ENCODE measurements around the gene HSPH1.

The HSPH1 gene

GRCh38 chr13:31199527-31199848 is 37.8 kb upstream of the HSPH1 start:
- Histone ChIP-seq H3K4me1 (ENCODE audit: control insufficient read depth in 2 of 2, insufficient read depth in 2 of 2, low read length in 2 of 2) (peaks cover 4 to 10% of the 10 kb centered on the region in 2 donors), H3K27me3 (ENCODE audit: control insufficient read depth in 2 of 2, insufficient read depth in 2 of 2, low read length in 2 of 2) (no peaks in the 10 kb centered on the region), H3K27ac (ENCODE audit: low read depth in 2 of 2, low read length in 2 of 2) (peak overlapping the region; percentile 93), H3K9me3 (ENCODE audit: control insufficient read depth in 2 of 2, low read length in 2 of 2) (no peaks in the 10 kb centered on the region), H3K4me3 (ENCODE audit: low read length in 2 of 2) (peak overlapping the region; percentile 79 to 86), H3K36me3 (ENCODE audit: control insufficient read depth in 2 of 2, insufficient read depth in 2 of 2, low read length in 2 of 2) (no peaks in the 10 kb centered on the region), H3K9ac (ENCODE audit: low read depth in 1 of 2, low read length in 2 of 2) (peak overlapping the region; percentile 26 to 86)

GRCh38 chr13:31198519-31198918 is 36.8 kb upstream of the HSPH1 start:
- Histone ChIP-seq H3K9me3 (ENCODE audit: control insufficient read depth in 2 of 2, low read length in 2 of 2) (no peaks in the 10 kb centered on the region), H3K4me1 (ENCODE audit: control insufficient read depth in 2 of 2, insufficient read depth in 2 of 2, low read length in 2 of 2) (peaks cover 4 to 10% of the 10 kb centered on the region in 2 donors), H3K27ac (ENCODE audit: low read depth in 2 of 2, low read length in 2 of 2) (no peak overlapping the region), H3K36me3 (ENCODE audit: control insufficient read depth in 2 of 2, insufficient read depth in 2 of 2, low read length in 2 of 2) (no peaks in the 10 kb centered on the region), H3K9ac (ENCODE audit: low read depth in 1 of 2, low read length in 2 of 2) (no peak overlapping the region), H3K27me3 (ENCODE audit: control insufficient read depth in 2 of 2, insufficient read depth in 2 of 2, low read length in 2 of 2) (no peaks in the 10 kb centered on the region), H3K4me3 (ENCODE audit: low read length in 2 of 2) (no peak overlapping the region)

GRCh38 chr13:31196992-31197391 is 35.3 kb upstream of the HSPH1 start:
- no peaks in the 10 kb centered on the region for H3K27me3 ChIP-seq (ENCODE audit: control insufficient read depth in 2 of 2, insufficient read depth in 2 of 2, low read length in 2 of 2)
- no peaks in the 10 kb centered on the region for H3K36me3 ChIP-seq (ENCODE audit: control insufficient read depth in 2 of 2, insufficient read depth in 2 of 2, low read length in 2 of 2)
- peaks cover 4 to 10% of the 10 kb centered on the region in 2 donors for H3K4me1 ChIP-seq (ENCODE audit: control insufficient read depth in 2 of 2, insufficient read depth in 2 of 2, low read length in 2 of 2)
- H3K9ac ChIP-seq (ENCODE audit: low read depth in 1 of 2, low read length in 2 of 2) = no peak overlapping the region
- H3K27ac ChIP-seq (ENCODE audit: low read depth in 2 of 2, low read length in 2 of 2) = no peak overlapping the region
- H3K9me3 ChIP-seq (ENCODE audit: control insufficient read depth in 2 of 2, low read length in 2 of 2) = no peaks in the 10 kb centered on the region
- H3K4me3 ChIP-seq (ENCODE audit: low read length in 2 of 2) = no peak overlapping the region

- H3K36me3 ChIP-seq (ENCODE audit: control insufficient read depth in 2 of 2, insufficient read depth in 2 of 2, low read length in 2 of 2) = no peaks in the 10 kb centered on the region
- H3K27ac ChIP-seq (ENCODE audit: low read depth in 2 of 2, low read length in 2 of 2) = no peak overlapping the region
- H3K9ac ChIP-seq (ENCODE audit: low read depth in 1 of 2, low read length in 2 of 2) = no peak overlapping the region
- H3K27me3 ChIP-seq (ENCODE audit: control insufficient read depth in 2 of 2, insufficient read depth in 2 of 2, low read length in 2 of 2) = no peaks in the 10 kb centered on the region
- H3K4me3 ChIP-seq (ENCODE audit: low read length in 2 of 2) = no peak overlapping the region
- H3K9me3 ChIP-seq (ENCODE audit: control insufficient read depth in 2 of 2, low read length in 2 of 2) = no peaks in the 10 kb centered on the region
- H3K4me1 ChIP-seq (ENCODE audit: control insufficient read depth in 2 of 2, insufficient read depth in 2 of 2, low read length in 2 of 2) = peaks cover 0 to 4% of the 10 kb centered on the region in 2 donors
Measured at GRCh38 chr13:31195616-31196015, 33.9 kb upstream of the HSPH1 start.

GRCh38 chr13:31192306-31192705 is 30.6 kb upstream of the HSPH1 start:
- no peaks in the 10 kb centered on the region for H3K9me3 ChIP-seq (ENCODE audit: control insufficient read depth in 2 of 2, low read length in 2 of 2)
- no peaks in the 10 kb centered on the region for H3K27me3 ChIP-seq (ENCODE audit: control insufficient read depth in 2 of 2, insufficient read depth in 2 of 2, low read length in 2 of 2)
- no peaks in the 10 kb centered on the region for H3K36me3 ChIP-seq (ENCODE audit: control insufficient read depth in 2 of 2, insufficient read depth in 2 of 2, low read length in 2 of 2)
- no peaks in the 10 kb centered on the region for H3K4me1 ChIP-seq (ENCODE audit: control insufficient read depth in 2 of 2, insufficient read depth in 2 of 2, low read length in 2 of 2)
- no peak overlapping the region for H3K27ac ChIP-seq (ENCODE audit: low read depth in 2 of 2, low read length in 2 of 2)
- H3K4me3 ChIP-seq (ENCODE audit: low read length in 2 of 2) = no peak overlapping the region
- H3K9ac ChIP-seq (ENCODE audit: low read depth in 1 of 2, low read length in 2 of 2) = no peak overlapping the region

- Histone ChIP-seq H3K4me1 (ENCODE audit: control insufficient read depth in 2 of 2, insufficient read depth in 2 of 2, low read length in 2 of 2) (no peaks in the 10 kb centered on the region), H3K27me3 (ENCODE audit: control insufficient read depth in 2 of 2, insufficient read depth in 2 of 2, low read length in 2 of 2) (no peaks in the 10 kb centered on the region), H3K9me3 (ENCODE audit: control insufficient read depth in 2 of 2, low read length in 2 of 2) (no peaks in the 10 kb centered on the region), H3K9ac (ENCODE audit: low read depth in 1 of 2, low read length in 2 of 2) (no peak overlapping the region), H3K4me3 (ENCODE audit: low read length in 2 of 2) (no peak overlapping the region), H3K27ac (ENCODE audit: low read depth in 2 of 2, low read length in 2 of 2) (no peak overlapping the region), H3K36me3 (ENCODE audit: control insufficient read depth in 2 of 2, insufficient read depth in 2 of 2, low read length in 2 of 2) (no peaks in the 10 kb centered on the region)
Measured at GRCh38 chr13:31191748-31192147, 30.0 kb upstream of the HSPH1 start.

GRCh38 chr13:31184981-31185645 is 23.4 kb upstream of the HSPH1 start:
- Histone ChIP-seq H3K27ac (ENCODE audit: low read depth in 2 of 2, low read length in 2 of 2) (no peak overlapping the region), H3K4me3 (ENCODE audit: low read length in 2 of 2) (no peak overlapping the region), H3K4me1 (ENCODE audit: control insufficient read depth in 2 of 2, insufficient read depth in 2 of 2, low read length in 2 of 2) (no peaks in the 10 kb centered on the region), H3K36me3 (ENCODE audit: control insufficient read depth in 2 of 2, insufficient read depth in 2 of 2, low read length in 2 of 2) (no peaks in the 10 kb centered on the region), H3K9ac (ENCODE audit: low read depth in 1 of 2, low read length in 2 of 2) (no peak overlapping the region), H3K27me3 (ENCODE audit: control insufficient read depth in 2 of 2, insufficient read depth in 2 of 2, low read length in 2 of 2) (no peaks in the 10 kb centered on the region), H3K9me3 (ENCODE audit: control insufficient read depth in 2 of 2, low read length in 2 of 2) (no peaks in the 10 kb centered on the region)

GRCh38 chr13:31184451-31184850 is 22.7 kb upstream of the HSPH1 start:
- H3K9me3 ChIP-seq (ENCODE audit: control insufficient read depth in 2 of 2, low read length in 2 of 2) = no peaks in the 10 kb centered on the region
- no peak overlapping the region for H3K27ac ChIP-seq (ENCODE audit: low read depth in 2 of 2, low read length in 2 of 2)
- H3K9ac ChIP-seq (ENCODE audit: low read depth in 1 of 2, low read length in 2 of 2) = no peak overlapping the region
- H3K36me3 ChIP-seq (ENCODE audit: control insufficient read depth in 2 of 2, insufficient read depth in 2 of 2, low read length in 2 of 2) = no peaks in the 10 kb centered on the region
- H3K4me1 ChIP-seq (ENCODE audit: control insufficient read depth in 2 of 2, insufficient read depth in 2 of 2, low read length in 2 of 2) = no peaks in the 10 kb centered on the region
- H3K27me3 ChIP-seq (ENCODE audit: control insufficient read depth in 2 of 2, insufficient read depth in 2 of 2, low read length in 2 of 2) = no peaks in the 10 kb centered on the region
- H3K4me3 ChIP-seq (ENCODE audit: low read length in 2 of 2) = no peak overlapping the region

GRCh38 chr13:31182987-31183386 is 21.3 kb upstream of the HSPH1 start:
- Histone ChIP-seq H3K27me3 (ENCODE audit: control insufficient read depth in 2 of 2, insufficient read depth in 2 of 2, low read length in 2 of 2) (no peaks in the 10 kb centered on the region), H3K36me3 (ENCODE audit: control insufficient read depth in 2 of 2, insufficient read depth in 2 of 2, low read length in 2 of 2) (no peaks in the 10 kb centered on the region), H3K4me1 (ENCODE audit: control insufficient read depth in 2 of 2, insufficient read depth in 2 of 2, low read length in 2 of 2) (no peaks in the 10 kb centered on the region), H3K9me3 (ENCODE audit: control insufficient read depth in 2 of 2, low read length in 2 of 2) (no peaks in the 10 kb centered on the region), H3K4me3 (ENCODE audit: low read length in 2 of 2) (no peak overlapping the region), H3K27ac (ENCODE audit: low read depth in 2 of 2, low read length in 2 of 2) (no peak overlapping the region), H3K9ac (ENCODE audit: low read depth in 1 of 2, low read length in 2 of 2) (no peak overlapping the region)

GRCh38 chr13:31179754-31180153 is 18.1 kb upstream of the HSPH1 start:
- Histone ChIP-seq H3K9me3 (ENCODE audit: control insufficient read depth in 2 of 2, low read length in 2 of 2) (no peaks in the 10 kb centered on the region), H3K27ac (ENCODE audit: low read depth in 2 of 2, low read length in 2 of 2) (no peak overlapping the region), H3K4me3 (ENCODE audit: low read length in 2 of 2) (no peak overlapping the region), H3K9ac (ENCODE audit: low read depth in 1 of 2, low read length in 2 of 2) (no peak overlapping the region), H3K36me3 (ENCODE audit: control insufficient read depth in 2 of 2, insufficient read depth in 2 of 2, low read length in 2 of 2) (no peaks in the 10 kb centered on the region), H3K4me1 (ENCODE audit: control insufficient read depth in 2 of 2, insufficient read depth in 2 of 2, low read length in 2 of 2) (no peaks in the 10 kb centered on the region), H3K27me3 (ENCODE audit: control insufficient read depth in 2 of 2, insufficient read depth in 2 of 2, low read length in 2 of 2) (no peaks in the 10 kb centered on the region)

- no peak overlapping the region for H3K4me3 ChIP-seq (ENCODE audit: low read length in 2 of 2)
- no peak overlapping the region for H3K27ac ChIP-seq (ENCODE audit: low read depth in 2 of 2, low read length in 2 of 2)
- H3K27me3 ChIP-seq (ENCODE audit: control insufficient read depth in 2 of 2, insufficient read depth in 2 of 2, low read length in 2 of 2) = no peaks in the 10 kb centered on the region
- no peak overlapping the region for H3K9ac ChIP-seq (ENCODE audit: low read depth in 1 of 2, low read length in 2 of 2)
- H3K9me3 ChIP-seq (ENCODE audit: control insufficient read depth in 2 of 2, low read length in 2 of 2) = no peaks in the 10 kb centered on the region
- H3K36me3 ChIP-seq (ENCODE audit: control insufficient read depth in 2 of 2, insufficient read depth in 2 of 2, low read length in 2 of 2) = no peaks in the 10 kb centered on the region
- no peaks in the 10 kb centered on the region for H3K4me1 ChIP-seq (ENCODE audit: control insufficient read depth in 2 of 2, insufficient read depth in 2 of 2, low read length in 2 of 2)
Measured at GRCh38 chr13:31179241-31179640, 17.5 kb upstream of the HSPH1 start.
